HG02798 (cell line): ENCODE measurements around the gene HSDL2.

Source experiments
- ATAC-seq: cut with Tn5 transposase; IDR thresholded peaks from one replicate; pipeline ENCODE4 v1.9.1; 2021; ENCODE audit warnings: mild to moderate bottlenecking; ENCODE audit not compliant: unreplicated experiment, poor library complexity

Gene HSDL2

DNA sequence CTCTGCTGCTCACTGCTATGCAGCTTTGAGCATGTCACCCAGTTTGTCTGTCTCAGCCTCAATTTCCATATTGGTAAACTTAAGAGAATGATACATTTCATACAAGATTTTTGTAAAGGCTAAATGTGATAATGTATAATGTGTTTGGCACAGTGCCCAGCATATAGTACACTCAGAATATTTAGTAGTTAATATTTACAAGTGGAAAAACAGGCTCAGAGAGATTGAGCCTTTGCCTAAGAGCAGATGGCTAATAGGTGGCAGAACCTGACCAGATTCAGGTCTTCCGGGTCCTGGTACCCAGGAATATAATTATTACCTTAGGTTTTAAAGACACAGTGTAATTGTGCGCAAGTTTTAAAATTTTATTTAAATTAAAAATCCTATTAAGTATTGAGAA is 59.9 kb downstream of the HSDL2 start:
- ATAC-seq = no peak

DNA sequence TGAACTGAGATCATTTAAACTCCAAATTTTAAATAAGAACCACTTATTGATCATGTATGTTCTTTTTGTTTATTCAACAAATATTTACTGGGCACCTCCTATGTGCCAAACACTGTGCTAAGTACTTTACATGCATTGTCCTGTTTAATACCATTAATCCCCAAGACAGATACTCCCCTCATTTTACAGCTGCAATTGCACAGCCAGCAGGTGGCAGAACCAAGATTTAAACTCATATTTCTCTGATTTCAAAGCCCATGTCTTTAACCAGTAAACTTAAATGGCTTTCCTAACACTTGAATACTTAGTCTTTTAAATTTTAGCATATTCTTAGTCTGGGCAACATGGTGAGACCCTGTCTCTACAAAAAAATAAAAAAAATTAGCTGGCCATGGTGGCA is 63.3 kb downstream of the HSDL2 start:
- no peak for ATAC-seq

DNA sequence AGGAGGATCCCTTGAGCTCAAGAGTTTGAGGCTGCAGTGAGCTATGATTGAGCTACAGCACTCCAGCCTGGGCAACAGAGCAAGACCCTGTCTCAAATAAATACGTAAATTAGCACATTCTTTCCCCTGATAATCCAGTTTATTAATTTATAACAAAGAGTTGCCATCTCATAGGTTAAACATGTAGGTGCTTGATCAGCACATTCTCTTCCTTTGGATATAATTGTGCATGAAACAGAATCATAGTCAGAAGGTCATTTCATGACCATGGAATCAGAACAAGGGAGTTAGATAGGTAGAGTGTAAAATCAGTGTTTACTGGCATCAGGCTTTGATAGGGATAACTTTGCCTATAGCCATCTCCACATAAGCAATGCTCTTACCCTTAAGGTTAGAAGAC is 63.7 kb downstream of the HSDL2 start:
- ATAC-seq = no peak

DNA sequence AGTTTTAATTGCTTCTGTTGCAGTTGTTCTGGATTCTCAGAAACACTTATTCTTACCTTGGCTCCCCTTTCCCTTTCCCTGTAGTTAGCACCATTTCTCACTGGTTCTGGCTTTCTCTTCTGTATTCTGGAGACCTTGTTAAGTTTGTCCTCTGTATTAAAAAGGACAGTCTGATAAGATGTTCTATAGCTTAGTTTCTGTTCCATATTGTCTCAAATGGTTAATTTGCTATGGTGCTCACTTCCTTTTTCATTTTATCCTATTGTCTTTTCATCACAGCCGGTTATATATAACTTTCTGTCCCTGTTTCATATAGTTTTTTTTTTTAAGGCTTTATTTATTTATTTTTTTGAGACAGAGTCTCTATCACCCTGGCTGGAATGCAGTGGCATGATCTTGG is 65.3 kb downstream of the HSDL2 start:
- ATAC-seq = no peak

DNA sequence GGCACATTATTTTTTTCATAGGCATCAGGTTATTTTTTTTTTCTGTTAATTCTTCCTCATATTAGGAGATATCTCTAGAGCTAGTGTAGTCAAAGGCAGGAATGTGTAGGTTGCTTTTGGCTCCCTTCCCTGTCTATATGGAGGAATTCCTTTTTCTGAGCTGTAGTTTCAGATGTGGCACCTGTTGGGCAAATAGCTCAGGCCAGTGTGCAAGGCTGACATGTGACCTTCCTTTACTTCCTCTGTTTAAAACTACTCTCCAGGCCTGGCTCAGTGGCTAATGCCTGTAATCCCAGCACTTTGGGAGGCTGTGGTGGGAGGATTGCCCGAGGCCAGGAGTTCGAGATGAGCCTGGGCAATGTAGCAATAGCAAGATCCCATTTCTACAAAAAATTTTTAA is 66.2 kb downstream of the HSDL2 start:
- ATAC-seq = no peak

GRCh38 chr9:112446526-112446925 is 66.6 kb downstream of the HSDL2 start:
- ATAC-seq = no peak

DNA sequence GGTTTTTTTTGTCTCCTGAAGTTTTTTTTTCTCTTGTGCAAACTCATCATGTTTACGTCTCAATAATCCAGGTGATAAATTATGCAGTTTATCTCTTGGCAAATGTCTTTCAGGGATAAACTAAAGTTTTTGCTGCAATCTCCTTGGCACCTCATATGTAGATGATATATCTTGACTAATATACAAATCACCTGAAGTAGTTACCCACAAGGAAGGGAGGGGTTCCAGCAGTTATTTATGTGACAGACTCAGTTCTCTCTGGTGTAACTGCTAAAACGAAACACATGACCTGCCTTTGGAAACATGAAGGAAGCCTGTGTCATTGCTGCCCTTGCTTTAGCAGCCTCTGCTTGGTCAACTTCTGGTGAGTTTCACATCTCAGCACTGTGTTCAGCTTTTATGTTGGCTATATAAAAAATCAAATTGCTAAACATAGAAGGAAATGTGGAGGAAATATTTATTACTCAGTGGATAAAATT is 67.4 kb downstream of the HSDL2 start:
- ATAC-seq = no peak

- no peak for ATAC-seq
These were observed 82.9 kb downstream of the HSDL2 start for GRCh38 chr9:112462855-112463254.

DNA sequence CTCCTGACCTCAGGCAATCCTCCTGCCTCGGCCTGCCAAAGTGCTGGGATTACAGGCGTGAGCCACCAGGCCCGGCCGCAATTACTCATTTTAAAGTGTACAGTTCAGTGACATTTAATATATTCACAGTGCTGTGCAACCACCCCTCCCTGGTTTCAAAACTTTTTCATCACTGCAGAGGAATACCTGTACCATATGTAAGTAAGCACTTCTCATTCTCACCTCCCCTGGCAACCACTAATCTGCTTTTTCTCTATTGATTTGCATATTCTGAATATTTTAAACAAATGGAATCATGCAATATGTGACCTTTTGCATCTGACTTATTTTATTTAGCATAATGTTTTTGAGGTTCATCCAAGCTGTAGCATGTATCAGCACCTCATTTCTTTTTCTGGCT is 85.4 kb downstream of the HSDL2 start:
- no peak for ATAC-seq

DNA sequence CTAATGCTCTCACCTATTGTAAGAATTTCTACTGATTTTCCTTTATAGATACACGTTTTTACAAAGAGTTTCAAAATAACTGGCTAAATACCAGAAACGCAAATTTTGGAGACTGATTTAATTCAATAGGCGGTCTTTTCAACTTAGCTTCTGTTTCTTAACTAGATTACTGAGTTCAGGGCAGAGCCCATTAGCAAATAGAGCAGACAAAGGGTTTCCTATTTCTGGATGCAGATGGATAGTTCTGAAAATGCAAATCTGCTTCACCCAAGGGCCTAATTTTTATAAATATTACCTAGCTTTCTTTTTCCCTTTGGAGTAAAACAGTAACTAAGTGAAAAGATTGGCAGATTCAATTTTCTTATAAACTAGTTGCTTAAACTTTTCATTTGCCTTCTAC is 93.1 kb downstream of the HSDL2 start:
- no peak for ATAC-seq

DNA sequence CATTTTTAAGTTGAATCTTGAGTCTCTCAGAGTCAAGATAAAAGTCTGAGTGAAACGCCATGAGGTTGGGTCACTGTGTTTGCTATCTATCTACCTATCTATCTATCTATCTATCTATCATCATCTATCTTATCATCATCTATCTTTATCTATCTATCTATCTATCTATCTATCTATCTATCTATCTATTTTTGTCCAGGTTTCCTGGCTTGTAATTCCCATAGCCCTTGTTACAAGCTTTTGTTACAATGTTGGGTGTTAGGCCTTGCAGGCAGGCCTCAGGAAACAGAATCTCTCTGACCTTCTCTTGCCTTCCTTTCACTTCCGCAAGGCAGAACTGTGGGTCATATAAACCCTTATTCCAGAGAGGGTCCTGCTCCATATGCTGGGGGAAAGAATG is 94.1 kb downstream of the HSDL2 start:
- no peak for ATAC-seq

- ATAC-seq = no peak
These were observed 95.4 kb downstream of the HSDL2 start for GRCh38 chr9:112475318-112475717.

DNA sequence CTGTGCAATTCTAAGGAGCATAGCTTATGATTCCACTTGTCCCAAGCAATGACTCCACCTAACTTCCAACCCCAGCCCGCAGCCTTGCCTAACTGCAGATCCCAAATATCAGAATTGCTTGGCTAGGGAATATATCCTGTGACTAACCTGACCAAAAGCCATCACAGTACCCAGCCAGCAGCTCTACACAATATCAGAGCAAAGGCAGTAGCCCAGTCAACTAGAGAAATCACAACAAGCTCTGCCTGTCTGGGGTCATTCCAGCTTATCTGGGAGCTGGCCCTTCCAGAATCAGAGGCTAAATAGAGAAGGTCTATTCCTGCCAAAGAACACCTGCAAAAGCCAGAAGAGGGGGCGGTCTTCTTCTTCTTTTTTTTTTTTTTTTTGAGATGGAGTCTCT is 97.4 kb downstream of the HSDL2 start:
- ATAC-seq = no peak

- ATAC-seq = no peak
These were observed 99.3 kb downstream of the HSDL2 start for GRCh38 chr9:112479221-112479620.

DNA sequence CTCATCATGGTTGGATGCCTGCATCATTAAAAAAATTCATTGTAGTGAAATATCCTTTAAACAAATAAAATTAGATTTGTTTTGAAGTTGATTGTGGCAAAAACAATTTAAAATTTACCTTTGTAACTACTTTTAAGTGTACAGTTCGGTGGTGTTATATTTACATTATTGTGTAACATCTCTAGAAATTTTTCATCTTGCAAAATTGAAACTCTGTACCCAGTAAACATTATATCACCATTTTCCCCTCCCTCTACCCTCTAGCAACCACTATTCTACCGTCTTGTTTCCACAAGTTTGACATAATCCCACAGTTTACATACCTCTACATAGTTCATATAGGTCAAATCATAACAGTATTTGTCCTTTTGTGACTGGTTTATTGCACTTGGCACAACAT is 104.7 kb downstream of the HSDL2 start:
- no peak for ATAC-seq

DNA sequence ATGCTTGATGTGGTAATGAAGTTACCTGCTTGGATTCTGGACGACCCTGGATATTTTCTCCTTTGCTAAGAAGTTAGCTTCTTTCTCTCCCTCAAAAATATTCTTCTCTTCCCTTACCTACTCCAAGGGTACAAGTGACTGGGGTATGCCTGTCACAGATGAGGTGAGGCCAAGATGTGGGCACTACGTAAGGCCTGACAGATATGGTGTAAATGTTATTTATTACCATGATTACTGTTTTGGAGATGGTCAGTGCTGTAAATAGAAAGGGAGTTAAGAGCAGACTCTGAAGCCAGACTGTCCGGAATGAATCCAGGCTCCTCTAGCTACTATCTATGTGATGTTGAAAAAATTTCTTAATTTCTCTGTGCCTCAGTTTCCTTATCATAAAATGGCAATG is 105.7 kb downstream of the HSDL2 start:
- ATAC-seq = no peak

GRCh38 chr9:112486221-112487007 is 106.5 kb downstream of the HSDL2 start, which contains the start of gene KIAA1958:
Gene KIAA1958, plus strand, starts transcription at chr9:112486827. Its CDS starts 87,254 bp downstream, at chr9:112574081.
- peak; percentile 95 for ATAC-seq

- ATAC-seq = peak; percentile 59
These were observed 107.3 kb downstream of the HSDL2 start for GRCh38 chr9:112487008-112487798.

DNA sequence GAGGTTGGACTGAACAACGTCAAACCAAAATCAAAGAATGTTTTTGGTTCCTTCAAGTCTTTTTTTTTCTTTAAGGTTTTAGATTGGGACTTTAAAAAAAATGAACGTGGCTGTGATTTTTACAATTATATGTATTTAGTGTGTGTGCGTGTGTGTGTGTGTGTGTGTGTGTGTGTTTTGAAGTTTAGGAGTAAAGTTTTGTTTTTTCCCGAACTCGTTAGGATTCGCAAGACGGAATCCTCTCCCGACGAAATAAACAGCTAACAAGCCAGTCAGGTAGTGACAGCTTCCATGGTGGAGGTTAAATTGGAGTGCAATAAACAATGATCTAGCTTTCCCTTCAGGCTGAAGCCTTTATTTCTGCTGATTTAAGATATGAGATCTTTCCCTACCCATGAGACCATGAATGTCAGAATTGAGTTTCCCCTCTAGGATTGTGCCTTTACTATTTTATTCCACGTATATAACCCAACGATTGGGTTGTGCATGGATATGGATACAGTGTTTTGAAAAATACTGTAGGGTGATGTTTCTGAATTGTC is 108.0 kb downstream of the HSDL2 start:
- ATAC-seq = no peak

DNA sequence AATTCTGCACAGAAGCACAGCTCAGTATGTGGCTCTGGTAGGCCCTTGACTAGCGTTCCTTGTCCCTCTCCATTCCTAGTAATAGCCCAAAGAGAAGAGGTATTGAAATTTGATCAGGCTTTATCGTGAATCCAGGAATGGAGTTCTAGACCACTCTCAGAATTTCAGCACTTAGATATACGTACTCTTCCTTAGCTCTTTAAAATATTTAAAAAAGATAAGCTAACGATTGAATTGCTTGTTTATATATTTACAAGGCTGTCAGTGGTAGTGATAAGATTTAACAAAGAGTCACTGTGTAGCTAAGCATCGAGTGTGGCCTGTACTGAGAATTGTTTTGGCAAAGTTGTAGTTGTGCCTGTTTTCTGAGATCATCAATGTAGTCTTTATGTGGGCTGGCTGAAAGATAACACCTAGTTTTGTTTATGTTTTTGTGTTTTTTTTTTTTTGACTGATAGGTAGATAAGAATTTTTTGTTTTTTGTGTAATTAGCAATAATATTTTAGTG is 109.2 kb downstream of the HSDL2 start:
- ATAC-seq = no peak
